Calu3 (cell line): Measurements from ENCODE around the gene PIK3R6. TPM values are rescaled to one million over a fixed set of nuclear protein-coding genes. Genes with fewer than 3 reads are reported as not detected.

ENCODE experiments used
- BruUV-seq: library from RNA; stranded (reverse); fragments of 400-500 nt; replicated peaks from 2 replicates; lab custom pipeline; 2021; lab: Mats Ljungman, UMichigan
- CTCF ChIA-PET: fragments of 300-600 bp; sonication (Branson Sonifier 250); formaldehyde crosslinking; loops from one replicate; lab custom pipeline; 2022; ENCODE audit warnings: antibody characterized with exemption; lab: Charles Lee
- DNase-seq: peaks from one replicate; pipeline ENCODE4 v3.0.0; 2022
- H3K27ac Mint-ChIP-seq: one replicate; pipeline ENCODE4 v1.8.0; 2022; ENCODE audit warnings: mixed read lengths; ENCODE audit not compliant: unreplicated experiment
- H3K27me3 Mint-ChIP-seq: one replicate; pipeline ENCODE4 v1.8.0; 2022; ENCODE audit warnings: mixed read lengths; ENCODE audit not compliant: unreplicated experiment
- H3K36me3 Mint-ChIP-seq: one replicate; pipeline ENCODE4 v1.8.0; 2022; ENCODE audit warnings: mild to moderate bottlenecking, moderate library complexity, mixed read lengths; ENCODE audit not compliant: insufficient read depth, unreplicated experiment
- H3K4me1 Mint-ChIP-seq: one replicate; pipeline ENCODE4 v1.8.0; 2022; ENCODE audit warnings: mild to moderate bottlenecking, low read depth, mixed read lengths; ENCODE audit not compliant: unreplicated experiment
- H3K4me3 Mint-ChIP-seq: one replicate; pipeline ENCODE4 v1.8.0; 2022; ENCODE audit warnings: mild to moderate bottlenecking, low read depth, moderate library complexity, mixed read lengths; ENCODE audit not compliant: unreplicated experiment
- H3K9me3 Mint-ChIP-seq: one replicate; pipeline ENCODE4 v1.8.0; 2022; ENCODE audit warnings: low read depth, mixed read lengths; ENCODE audit not compliant: unreplicated experiment
- CTCF ChIP-seq: fragments of 200-600 bp; IDR thresholded peaks from one replicate; pipeline ENCODE4 v1.8.0; 2022; ENCODE audit warnings: antibody characterized with exemption; ENCODE audit not compliant: unreplicated experiment
- intact Hi-C: fragments of 100-400 bp; cut with micrococcal nuclease; formaldehyde crosslinking; loops from one replicate; pipeline ENCODE4 v1.10.0; 2022; ENCODE audit not compliant: unreplicated experiment
- total RNA-seq: library from RNA; stranded (reverse); gene quantifications from 2 replicates; pipeline ENCODE4 v1.2.3, GENCODE V29; 2022

The PIK3R6 gene
- total RNA-seq, 1 experiment from 2014 or later = not detected

- peaks cover 72% of the 10 kb centered on the region for H3K27me3 Mint-ChIP-seq
- no peak overlapping the region for H3K4me3 Mint-ChIP-seq
- no TSS peak for BruUV-seq
- H3K27ac Mint-ChIP-seq = no peak overlapping the region
- CTCF ChIA-PET = no interaction called here
- peaks cover 2% of the 10 kb centered on the region for H3K9me3 Mint-ChIP-seq
- peaks cover 10% of the 10 kb centered on the region for H3K4me1 Mint-ChIP-seq
- no peak for DNase-seq
- no peak for TF ChIP-seq CTCF
- intact Hi-C loops = no loop called here
- H3K36me3 Mint-ChIP-seq = peaks cover 3% of the 10 kb centered on the region
Observed at GRCh38 chr17:8839410-8839935, 28.0 kb downstream of the PIK3R6 start.

GRCh38 chr17:8838551-8839095 lies 28.9 kb downstream of the PIK3R6 start:
- Mint-ChIP-seq H3K27me3 (peaks cover 70% of the 10 kb centered on the region), H3K36me3 (peaks cover 7% of the 10 kb centered on the region), H3K4me3 (no peak overlapping the region), H3K27ac (no peak overlapping the region), H3K4me1 (peaks cover 10% of the 10 kb centered on the region), H3K9me3 (peaks cover 2% of the 10 kb centered on the region)
- TF ChIP-seq CTCF = no peak
- DNase-seq = no peak
- no TSS peak for BruUV-seq
- intact Hi-C loops = no loop called here
- CTCF ChIA-PET = no interaction called here

- peak; percentile 8 for DNase-seq
- CTCF ChIA-PET = no interaction called here
- no TSS peak for BruUV-seq
- H3K27me3 Mint-ChIP-seq = peaks cover 60% of the 10 kb centered on the region
- peaks cover 2% of the 10 kb centered on the region for H3K9me3 Mint-ChIP-seq
- intact Hi-C loops = no loop called here
- H3K27ac Mint-ChIP-seq = no peak overlapping the region
- TF ChIP-seq CTCF = no peak
- H3K36me3 Mint-ChIP-seq = peaks cover 7% of the 10 kb centered on the region
- no peak overlapping the region for H3K4me3 Mint-ChIP-seq
- peaks cover 10% of the 10 kb centered on the region for H3K4me1 Mint-ChIP-seq
Observed at GRCh38 chr17:8837563-8838075, 29.9 kb downstream of the PIK3R6 start.

- Mint-ChIP-seq H3K4me3 (no peak overlapping the region), H3K9me3 (peaks cover 2% of the 10 kb centered on the region), H3K36me3 (peaks cover 7% of the 10 kb centered on the region), H3K4me1 (peaks cover 10% of the 10 kb centered on the region), H3K27ac (no peak overlapping the region), H3K27me3 (peaks cover 54% of the 10 kb centered on the region)
- CTCF ChIA-PET = no interaction called here
- intact Hi-C loops = no loop called here
- no TSS peak for BruUV-seq
- no peak for DNase-seq
- no peak for TF ChIP-seq CTCF
Observed at GRCh38 chr17:8836821-8837562, 30.5 kb downstream of the PIK3R6 start.
